ENCODE measurements around the gene DUSP16. TPM values are rescaled to one million over a fixed set of nuclear protein-coding genes. Genes with fewer than 3 reads are reported as not detected.

The DUSP16 gene
- polyA plus RNA-seq, 1 donor from 2014 or later = 42.5 TPM

- Histone ChIP-seq H3K9me2 (ENCODE audit: insufficient read depth, low read length) (no peaks in the 10 kb centered on the region), H2AFZ (ENCODE audit: low read depth, low read length) (no peak overlapping the region)
Measured at GRCh38 chr12:12539028-12539810, 23.4 kb downstream of the DUSP16 start.

GRCh38 chr12:12538535-12538934 is 24.1 kb downstream of the DUSP16 start:
- Histone ChIP-seq H3F3A (ENCODE audit: insufficient read depth, low read length, poor library complexity, severe bottlenecking) (no peaks in the 10 kb centered on the region), H3K4me2 (ENCODE audit: low read length) (no peak overlapping the region), H4K20me1 (ENCODE audit: insufficient read depth) (no peaks in the 10 kb centered on the region), H3K4me3 (ENCODE audit: low read length) (no peak overlapping the region), H3K27ac (ENCODE audit: low read length) (no peak overlapping the region), H3K27me3 (ENCODE audit: insufficient read depth, low read depth, low read length) (no peaks in the 10 kb centered on the region), H2AFZ (ENCODE audit: low read depth, low read length) (no peak overlapping the region), H3K9me2 (ENCODE audit: insufficient read depth, low read length) (no peaks in the 10 kb centered on the region), H3K9me3 (ENCODE audit: low read length) (no peaks in the 10 kb centered on the region), H3K9ac (ENCODE audit: low read length) (no peak overlapping the region), H3K36me3 (ENCODE audit: insufficient read depth, low read length) (no peaks in the 10 kb centered on the region), H3K79me2 (replicated peaks; ENCODE audit: insufficient read depth, low read length) (no peaks in the 10 kb centered on the region)
- TF ChIP-seq REST (IDR thresholded peaks at IDR 0.05; ENCODE audit: borderline replicate concordance) (no peak), CTCF (IDR thresholded peaks at IDR 0.05; ENCODE audit: poor library complexity, severe bottlenecking) (no peak), RAD21 (conservative IDR thresholded peaks at IDR 0.05) (no peak), EZH2 (IDR thresholded peaks at IDR 0.05; ENCODE audit: borderline replicate concordance, insufficient read depth, low read length, poor library complexity, severe bottlenecking) (no peak), TAF1 (IDR thresholded peaks at IDR 0.05; ENCODE audit: low read depth) (no peak)

More at GRCh38 chr12:12539028-12539810, 23.4 kb downstream of the DUSP16 start:
- Histone ChIP-seq H3K27me3 (ENCODE audit: insufficient read depth, low read depth, low read length) (no peaks in the 10 kb centered on the region), H3K9ac (ENCODE audit: low read length) (no peak overlapping the region), H3K4me3 (ENCODE audit: low read length) (no peak overlapping the region), H3K9me3 (ENCODE audit: low read length) (no peaks in the 10 kb centered on the region), H3K79me2 (replicated peaks; ENCODE audit: insufficient read depth, low read length) (no peaks in the 10 kb centered on the region), H3K36me3 (ENCODE audit: insufficient read depth, low read length) (no peaks in the 10 kb centered on the region), H4K20me1 (ENCODE audit: insufficient read depth) (no peaks in the 10 kb centered on the region), H3F3A (ENCODE audit: insufficient read depth, low read length, poor library complexity, severe bottlenecking) (no peaks in the 10 kb centered on the region), H3K4me2 (ENCODE audit: low read length) (no peak overlapping the region), H3K27ac (ENCODE audit: low read length) (no peak overlapping the region)
- TF ChIP-seq TAF1 (IDR thresholded peaks at IDR 0.05; ENCODE audit: low read depth) (no peak), REST (IDR thresholded peaks at IDR 0.05; ENCODE audit: borderline replicate concordance) (no peak), POLR2AphosphoS5 (IDR thresholded peaks at IDR 0.05) (no peak), MXI1 (conservative IDR thresholded peaks at IDR 0.05; ENCODE audit: poor library complexity, severe bottlenecking) (no peak), SMC3 (conservative IDR thresholded peaks at IDR 0.05; ENCODE audit: poor library complexity) (no peak), CTCF (IDR thresholded peaks at IDR 0.05; ENCODE audit: poor library complexity, severe bottlenecking) (no peak), EZH2 (IDR thresholded peaks at IDR 0.05; ENCODE audit: borderline replicate concordance, insufficient read depth, low read length, poor library complexity, severe bottlenecking) (no peak), RAD21 (conservative IDR thresholded peaks at IDR 0.05) (no peak), EP300 (conservative IDR thresholded peaks at IDR 0.05; ENCODE audit: poor library complexity, severe bottlenecking) (no peak)

All from neural cell (in vitro differentiated cells).